ENCODE results near the gene DNAJB12. TPM values are rescaled to one million over a fixed set of nuclear protein-coding genes. Genes with fewer than 3 reads are reported as not detected.
"Not testable (repeated sequence)": the region's sequence is repeated elsewhere in the genome, so short reads cannot be mapped to it uniquely, and the experiment has no call there.

DNAJB12 gene
- total RNA-seq, 1 experiment from 2014 or later = 30.9 TPM

GRCh38 chr10:72297805-72298591 is 56.7 kb downstream of the DNAJB12 start:
- intact Hi-C loops (cut with micrococcal nuclease) = no loop called here
- peak; percentile 93 for ATAC-seq

GRCh38 chr10:72297281-72297804 is 57.4 kb downstream of the DNAJB12 start:
- Histone ChIP-seq H3K4me2 (ENCODE audit: low read length) (peak overlapping the region; percentile 87), H3K4me3 (ENCODE audit: low read length) (peak overlapping the region; percentile 66), H3K4me1 (ENCODE audit: insufficient read depth, low read length) (peaks cover 30% of the 10 kb centered on the region), H3K9me3 (ENCODE audit: low read length) (no peaks in the 10 kb centered on the region), H4K20me1 (ENCODE audit: low read length) (no peaks in the 10 kb centered on the region), H3K36me3 (ENCODE audit: low read depth, low read length) (no peaks in the 10 kb centered on the region), H3K79me2 (ENCODE audit: low read length) (no peaks in the 10 kb centered on the region), H3K27me3 (ENCODE audit: low read length) (no peaks in the 10 kb centered on the region), H3K9ac (ENCODE audit: low read length) (peak overlapping the region; percentile 97), H2AFZ (ENCODE audit: low read length) (peak overlapping the region; percentile 66), H3K27ac (ENCODE audit: low read length) (peak overlapping the region; percentile 97), H3F3A (ENCODE audit: low read length, unreplicated experiment) (no peaks in the 10 kb centered on the region), H3K9me2 (replicated peaks; ENCODE audit: low read length) (no peaks in the 10 kb centered on the region)
- DNase-seq (peak; percentile 74), ATAC-seq (peak; percentile 51)
- intact Hi-C loops (cut with micrococcal nuclease) = no loop called here
- ChIA-PET POLR2A (ENCODE audit: unreplicated experiment) (interaction anchor here (0.5 to 1.2 kb wide), 5 partner anchors 21 to 49 kb away, joined by 3 to 12 read pairs (median 4); partner anchors contain the start of gene DDIT4), CTCF (interaction anchor here (1.0 kb wide), 1 partner anchor 24 kb away, joined by 3 read pairs; no protein-coding TSS in a partner anchor)
- TF ChIP-seq EZH2 (IDR thresholded peaks at IDR 0.05; ENCODE audit: low read length, unreplicated experiment) (no peak), CTCF (conservative IDR thresholded peaks at IDR 0.05; ENCODE audit: low read depth, low read length) (no peak), EZH2phosphoT487 (IDR thresholded peaks at IDR 0.05; ENCODE audit: borderline replicate concordance, low read length) (no peak)
- BruUV-seq (replicated peaks) = TSS peak; percentile 96

More at GRCh38 chr10:72297805-72298591, 56.7 kb downstream of the DNAJB12 start:
- CTCF ChIA-PET = interaction anchor here (1.0 kb wide), 1 partner anchor 23 kb away, joined by 3 read pairs; no protein-coding TSS in a partner anchor
- Histone ChIP-seq H3K9me2 (replicated peaks; ENCODE audit: low read length) (no peaks in the 10 kb centered on the region), H3K79me2 (ENCODE audit: low read length) (no peaks in the 10 kb centered on the region), H3K27me3 (ENCODE audit: low read length) (no peaks in the 10 kb centered on the region), H3K36me3 (ENCODE audit: low read depth, low read length) (no peaks in the 10 kb centered on the region), H3K9ac (ENCODE audit: low read length) (peak overlapping the region; percentile 97), H3K9me3 (ENCODE audit: low read length) (no peaks in the 10 kb centered on the region), H3F3A (ENCODE audit: low read length, unreplicated experiment) (no peaks in the 10 kb centered on the region), H3K27ac (ENCODE audit: low read length) (peak overlapping the region; percentile 97), H3K4me3 (ENCODE audit: low read length) (peak overlapping the region; percentile 66), H4K20me1 (ENCODE audit: low read length) (no peaks in the 10 kb centered on the region), H2AFZ (ENCODE audit: low read length) (peak overlapping the region; percentile 66), H3K4me2 (ENCODE audit: low read length) (peak overlapping the region; percentile 87), H3K4me1 (ENCODE audit: insufficient read depth, low read length) (peaks cover 24% of the 10 kb centered on the region)
- DNase-seq = peak; percentile 91
- TF ChIP-seq EZH2 (IDR thresholded peaks at IDR 0.05; ENCODE audit: low read length, unreplicated experiment) (no peak), EZH2phosphoT487 (IDR thresholded peaks at IDR 0.05; ENCODE audit: borderline replicate concordance, low read length) (no peak), CTCF (conservative IDR thresholded peaks at IDR 0.05; ENCODE audit: low read depth, low read length) (no peak)
- BruUV-seq (replicated peaks) = no TSS peak
- POLR2A ChIA-PET (ENCODE audit: unreplicated experiment) = interaction anchor here (0.5 to 1.2 kb wide), 4 partner anchors 22 to 34 kb away, joined by 3 to 6 read pairs (median 4); partner anchors contain the start of gene DDIT4

- DNase-seq; H3K9me2 ChIP-seq (replicated peaks; ENCODE audit: low read length); H3K36me3 ChIP-seq (ENCODE audit: low read depth, low read length); H3F3A ChIP-seq (ENCODE audit: low read length, unreplicated experiment); BruUV-seq (replicated peaks); H3K27me3 ChIP-seq (ENCODE audit: low read length); intact Hi-C loops (cut with micrococcal nuclease); H3K79me2 ChIP-seq (ENCODE audit: low read length); H3K4me3 ChIP-seq (ENCODE audit: low read length); H4K20me1 ChIP-seq (ENCODE audit: low read length); H3K9me3 ChIP-seq (ENCODE audit: low read length); H2AFZ ChIP-seq (ENCODE audit: low read length); ATAC-seq: not testable (repeated sequence)
- H3K4me1 ChIP-seq (ENCODE audit: insufficient read depth, low read length) = peaks cover 33% of the 10 kb centered on the region
- POLR2A ChIA-PET (ENCODE audit: unreplicated experiment) = interaction anchor here (0.6 to 1.2 kb wide), 3 partner anchors 23 to 48 kb away, joined by 3 to 12 read pairs (median 6); partner anchors contain the start of gene DDIT4
- peak overlapping the region; percentile 87 for H3K4me2 ChIP-seq (ENCODE audit: low read length)
- peak overlapping the region; percentile 97 for H3K27ac ChIP-seq (ENCODE audit: low read length)
- CTCF ChIA-PET = interaction anchor here (1.0 kb wide), 1 partner anchor 24 kb away, joined by 3 read pairs; no protein-coding TSS in a partner anchor
- H3K9ac ChIP-seq (ENCODE audit: low read length) = peak overlapping the region; percentile 97
Measured at GRCh38 chr10:72296829-72297280, 57.9 kb downstream of the DNAJB12 start.
